Body of pancreas (tissue), 4 donors: ENCODE data around the gene QRICH1. TPM values are rescaled to one million over a fixed set of nuclear protein-coding genes. Genes with fewer than 3 reads are reported as not detected.

Source experiments
- ATAC-seq: fragments of 150-250 bp; one replicate; pipeline ENCODE4 v1.9.1; 2016
- DNase-seq, 4 donors: peaks; one replicate each; pipeline ENCODE4 v3.0.0-alpha.2; 2019
- H3K27ac ChIP-seq, 4 donors: fragments of 200-600 bp; sonication (generic); 1 replicate in 3 of 4; 2 replicates in 1 of 4; pipeline versions ENCODE4 v1.5.1 to v1.6.1; 2016 to 2019; ENCODE audit warnings: mild to moderate bottlenecking in 1 of 4, mixed read lengths in 1 of 4, moderate library complexity in 1 of 4
- H3K27me3 ChIP-seq, 2 donors: fragments of 200-600 bp; sonication (generic); one replicate each; pipeline ENCODE4 v1.6.0; 2016; ENCODE audit warnings: mild to moderate bottlenecking in 1 of 2
- H3K36me3 ChIP-seq, 2 donors: fragments of 200-600 bp; sonication (generic); replicated peaks in 1 of 2; 2 replicates each; pipeline ENCODE4 v1.5.1; 2016; ENCODE audit warnings: low read depth in 2 of 2; ENCODE audit not compliant: insufficient read depth in 1 of 2
- H3K4me1 ChIP-seq: fragments of 200-600 bp; sonication (generic); one replicate; pipeline ENCODE4 v1.6.0; 2016
- H3K4me3 ChIP-seq, 2 donors: fragments of 200-600 bp; sonication (generic); 1 replicate in 1 of 2; 2 replicates in 1 of 2; pipeline ENCODE4 v1.5.1; 2016 to 2019
- H3K9me3 ChIP-seq, 3 donors: fragments of 200-600 bp; sonication (generic); 1 replicate in 2 of 3; 2 replicates in 1 of 3; pipeline ENCODE4 v1.5.1; 2016
- POLR2A ChIP-seq, 3 donors: fragments of 450-650 bp; IDR thresholded peaks; one replicate each; pipeline ENCODE4 v1.6.1; 2016; ENCODE audit warnings: antibody characterized with exemption in 3 of 3, mild to moderate bottlenecking in 2 of 3
- WGBS, 2 donors: methylation state at CpG; one replicate each; pipeline ENCODE4 v1.1.5; 2017; 5-methylcytosine and 5-hydroxymethylcytosine counted together
- intact Hi-C: fragments of 100-400 bp; cut with DNase I; formaldehyde crosslinking; loops from one replicate; pipeline ENCODE4 v1.15.1; 2023
- total RNA-seq, 2 donors: library from RNA; depleted of rRNA; stranded (reverse); fragments of >200 nt; gene quantifications; one replicate each; pipeline ENCODE4 v1.1.0, GENCODE V29; 2016
- TF ChIP-seq, protein P1 (sequence below), 7 experiments: fragments of 450-650 bp in 4 of 7; fragments of 200-600 bp in 3 of 7; sonication (generic) in 3 of 7; IDR thresholded peaks; one replicate each; pipeline ENCODE4 v1.5.1; 2016 to 2019; ENCODE audit warnings: antibody characterized with exemption in 7 of 7

QRICH1 gene
- total RNA-seq, 2 donors from 2014 or later: 63.6 to 67.9 TPM

- H3K27ac ChIP-seq: no peak overlapping the region
- peaks cover 58% of the 10 kb centered on the region for H3K4me1 ChIP-seq
- no peak for DNase-seq
- TF ChIP-seq, protein P1, sequence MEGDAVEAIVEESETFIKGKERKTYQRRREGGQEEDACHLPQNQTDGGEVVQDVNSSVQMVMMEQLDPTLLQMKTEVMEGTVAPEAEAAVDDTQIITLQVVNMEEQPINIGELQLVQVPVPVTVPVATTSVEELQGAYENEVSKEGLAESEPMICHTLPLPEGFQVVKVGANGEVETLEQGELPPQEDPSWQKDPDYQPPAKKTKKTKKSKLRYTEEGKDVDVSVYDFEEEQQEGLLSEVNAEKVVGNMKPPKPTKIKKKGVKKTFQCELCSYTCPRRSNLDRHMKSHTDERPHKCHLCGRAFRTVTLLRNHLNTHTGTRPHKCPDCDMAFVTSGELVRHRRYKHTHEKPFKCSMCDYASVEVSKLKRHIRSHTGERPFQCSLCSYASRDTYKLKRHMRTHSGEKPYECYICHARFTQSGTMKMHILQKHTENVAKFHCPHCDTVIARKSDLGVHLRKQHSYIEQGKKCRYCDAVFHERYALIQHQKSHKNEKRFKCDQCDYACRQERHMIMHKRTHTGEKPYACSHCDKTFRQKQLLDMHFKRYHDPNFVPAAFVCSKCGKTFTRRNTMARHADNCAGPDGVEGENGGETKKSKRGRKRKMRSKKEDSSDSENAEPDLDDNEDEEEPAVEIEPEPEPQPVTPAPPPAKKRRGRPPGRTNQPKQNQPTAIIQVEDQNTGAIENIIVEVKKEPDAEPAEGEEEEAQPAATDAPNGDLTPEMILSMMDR (IDR thresholded peaks at IDR 0.05): no peak
- no peak for TF ChIP-seq POLR2A (IDR thresholded peaks at IDR 0.05)
- intact Hi-C loops: no loop called here
- peaks cover 0 to 13% of the 10 kb centered on the region in 2 donors for H3K36me3 ChIP-seq
- no peak for ATAC-seq
- no peaks in the 10 kb centered on the region for H3K9me3 ChIP-seq
- H3K4me3 ChIP-seq: no peak overlapping the region
- 80 to 93% methylated on average over 7 to 8 of the region's 8 CpGs for WGBS, 2 donors
- H3K27me3 ChIP-seq: no peaks in the 10 kb centered on the region
These were observed 67.9 kb downstream of the QRICH1 start for GRCh38 chr3:49025793-49026520.

- 72 to 73% methylated on average over 7 to 13 of the region's 13 CpGs for WGBS, 2 donors
- Histone ChIP-seq H3K36me3 (peaks cover 0 to 13% of the 10 kb centered on the region in 2 donors), H3K4me1 (peaks cover 63% of the 10 kb centered on the region), H3K27ac (peak overlapping the region in 1 of 4 donors; percentile 12), H3K9me3 (no peaks in the 10 kb centered on the region), H3K27me3 (no peaks in the 10 kb centered on the region), H3K4me3 (no peak overlapping the region)
- ATAC-seq (no peak), DNase-seq (no peak)
- TF ChIP-seq, protein P1 (IDR thresholded peaks at IDR 0.05): no peak
- TF ChIP-seq POLR2A (IDR thresholded peaks at IDR 0.05): no peak
- intact Hi-C loops: no loop called here
These were observed 68.7 kb downstream of the QRICH1 start for GRCh38 chr3:49025005-49025792.

DNA sequence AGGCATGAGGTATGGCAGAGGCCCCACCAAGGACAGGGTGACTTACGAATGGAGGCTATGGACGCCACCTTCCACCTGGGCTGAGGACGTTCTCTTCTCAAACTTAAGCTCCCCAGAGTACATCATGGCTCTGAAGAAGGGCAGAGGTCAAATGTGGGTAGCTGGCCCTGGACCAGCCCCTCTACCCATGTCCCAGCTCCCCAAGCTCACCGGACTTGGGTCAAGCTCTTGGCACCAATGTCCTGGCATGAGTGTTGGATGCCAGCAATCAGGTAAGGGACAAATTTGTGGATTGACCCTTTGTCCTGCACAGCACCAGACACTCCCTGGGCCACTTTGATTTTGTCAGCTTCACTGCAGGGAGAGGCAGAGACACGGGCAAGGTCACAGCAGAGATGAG, 69.4 kb downstream of the QRICH1 start:
- H3K27me3 ChIP-seq: no peaks in the 10 kb centered on the region
- WGBS, 2 donors: 68 to 74% methylated on average over 5 of the region's 5 CpGs
- ATAC-seq: no peak
- H3K36me3 ChIP-seq: peaks cover 0 to 13% of the 10 kb centered on the region in 2 donors
- H3K9me3 ChIP-seq: no peaks in the 10 kb centered on the region
- H3K4me3 ChIP-seq: no peak overlapping the region
- TF ChIP-seq, protein P1 (IDR thresholded peaks at IDR 0.05): no peak
- TF ChIP-seq POLR2A (IDR thresholded peaks at IDR 0.05): no peak
- H3K27ac ChIP-seq: no peak overlapping the region
- H3K4me1 ChIP-seq: peaks cover 71% of the 10 kb centered on the region
- DNase-seq: no peak
- intact Hi-C loops: no loop called here

GRCh38 chr3:49023775-49024174, 70.1 kb downstream of the QRICH1 start:
- H3K27me3 ChIP-seq: no peaks in the 10 kb centered on the region
- peaks cover 0 to 13% of the 10 kb centered on the region in 2 donors for H3K36me3 ChIP-seq
- 85 to 89% methylated on average over 4 of the region's 4 CpGs for WGBS, 2 donors
- peaks cover 75% of the 10 kb centered on the region for H3K4me1 ChIP-seq
- H3K4me3 ChIP-seq: no peak overlapping the region
- intact Hi-C loops: no loop called here
- DNase-seq (no peak), ATAC-seq (no peak)
- TF ChIP-seq, protein P1 (IDR thresholded peaks at IDR 0.05): no peak
- TF ChIP-seq POLR2A (IDR thresholded peaks at IDR 0.05): no peak
- no peak overlapping the region for H3K27ac ChIP-seq
- no peaks in the 10 kb centered on the region for H3K9me3 ChIP-seq
